ENCODE data around the gene LMAN1L.

Gene LMAN1L

GRCh38 chr15:74838746-74839525 is 26.3 kb downstream of the LMAN1L start:
- DNase-seq, result no peak

- DNase-seq, result no peak
Measured at GRCh38 chr15:74839526-74840395, 27.1 kb downstream of the LMAN1L start.

GRCh38 chr15:74840851-74841775 is 28.5 kb downstream of the LMAN1L start:
- DNase-seq, result no peak

- no peak for DNase-seq
Measured at GRCh38 chr15:74841891-74842373, 29.3 kb downstream of the LMAN1L start.

- DNase-seq, result peak; percentile 90 to 95
Measured at GRCh38 chr15:74842581-74843444, 30.2 kb downstream of the LMAN1L start, which contains the start of gene ULK3. ULK3 (minus strand) TSS chr15:74843156; CDS start chr15:74843105, 51 bp downstream.

- DNase-seq, result no peak
Measured at GRCh38 chr15:74843445-74843828, 30.8 kb downstream of the LMAN1L start.

GRCh38 chr15:74843891-74844299 is 31.3 kb downstream of the LMAN1L start:
- DNase-seq, result peak in 1 of 2 experiments; percentile 13

- no peak for DNase-seq
Measured at GRCh38 chr15:74844319-74845207, 31.9 kb downstream of the LMAN1L start.

- DNase-seq, result peak; percentile 49 to 52
Measured at GRCh38 chr15:74845208-74845568, 32.6 kb downstream of the LMAN1L start.

- no peak for DNase-seq
Measured at GRCh38 chr15:74845581-74845980, 32.9 kb downstream of the LMAN1L start.

GRCh38 chr15:74847432-74847831 is 34.8 kb downstream of the LMAN1L start:
- no peak for DNase-seq

- no peak for DNase-seq
Measured at GRCh38 chr15:74850393-74850792, 37.8 kb downstream of the LMAN1L start.

- DNase-seq, result no peak
Measured at GRCh38 chr15:74851960-74852359, 39.3 kb downstream of the LMAN1L start.

GRCh38 chr15:74854453-74855022 is 41.9 kb downstream of the LMAN1L start:
- DNase-seq, result no peak

- no peak for DNase-seq
Measured at GRCh38 chr15:74855857-74856256, 43.2 kb downstream of the LMAN1L start.

GRCh38 chr15:74856537-74856936 is 43.9 kb downstream of the LMAN1L start:
- no peak for DNase-seq

- no peak for DNase-seq
Measured at GRCh38 chr15:74857082-74857655, 44.5 kb downstream of the LMAN1L start.

- DNase-seq, result no peak
Measured at GRCh38 chr15:74857671-74858368, 45.2 kb downstream of the LMAN1L start.

GRCh38 chr15:74858369-74858740 is 45.7 kb downstream of the LMAN1L start:
- no peak for DNase-seq
